ENCODE results near the gene RFC2.
"Not testable (repeated sequence)": the region's sequence is repeated elsewhere in the genome, so short reads cannot be mapped to it uniquely, and the experiment has no call there.

The RFC2 gene

GRCh38 chr7:74216361-74216761, 37.8 kb downstream of the RFC2 start:
- FAIRE-seq = no peak

GRCh38 chr7:74215921-74216320, 38.3 kb downstream of the RFC2 start:
- FAIRE-seq = no peak

- no peak for FAIRE-seq
Measured at GRCh38 chr7:74214816-74215630, 39.2 kb downstream of the RFC2 start.

GRCh38 chr7:74212661-74213060, 41.5 kb downstream of the RFC2 start:
- no peak for FAIRE-seq

GRCh38 chr7:74208241-74208640, 46.0 kb downstream of the RFC2 start:
- not testable (repeated sequence) for FAIRE-seq

GRCh38 chr7:74207586-74207985, 46.6 kb downstream of the RFC2 start:
- no peak for FAIRE-seq

- FAIRE-seq = no peak
Measured at GRCh38 chr7:74206589-74207120, 47.5 kb downstream of the RFC2 start.

DNA sequence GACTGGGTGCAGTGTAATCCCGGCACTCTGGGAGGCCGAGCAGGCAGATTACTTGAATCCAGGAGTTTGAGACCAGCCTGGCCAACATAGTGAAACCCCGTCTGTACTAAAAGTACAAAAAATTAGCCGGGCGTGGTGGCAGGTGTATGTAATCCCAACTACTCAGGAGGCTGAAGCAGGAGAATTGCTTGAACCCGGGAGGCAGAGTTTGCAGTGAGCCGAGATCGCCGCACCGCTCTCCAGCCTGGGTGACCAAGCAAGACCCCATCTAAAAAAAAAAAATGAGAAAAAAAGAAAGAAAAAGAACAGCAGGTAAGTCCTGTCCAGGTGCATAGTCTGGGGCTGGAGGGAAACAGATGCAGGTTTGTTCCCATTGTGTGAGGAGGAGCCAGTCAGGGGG, 48.1 kb downstream of the RFC2 start:
- not testable (repeated sequence) for FAIRE-seq

DNA sequence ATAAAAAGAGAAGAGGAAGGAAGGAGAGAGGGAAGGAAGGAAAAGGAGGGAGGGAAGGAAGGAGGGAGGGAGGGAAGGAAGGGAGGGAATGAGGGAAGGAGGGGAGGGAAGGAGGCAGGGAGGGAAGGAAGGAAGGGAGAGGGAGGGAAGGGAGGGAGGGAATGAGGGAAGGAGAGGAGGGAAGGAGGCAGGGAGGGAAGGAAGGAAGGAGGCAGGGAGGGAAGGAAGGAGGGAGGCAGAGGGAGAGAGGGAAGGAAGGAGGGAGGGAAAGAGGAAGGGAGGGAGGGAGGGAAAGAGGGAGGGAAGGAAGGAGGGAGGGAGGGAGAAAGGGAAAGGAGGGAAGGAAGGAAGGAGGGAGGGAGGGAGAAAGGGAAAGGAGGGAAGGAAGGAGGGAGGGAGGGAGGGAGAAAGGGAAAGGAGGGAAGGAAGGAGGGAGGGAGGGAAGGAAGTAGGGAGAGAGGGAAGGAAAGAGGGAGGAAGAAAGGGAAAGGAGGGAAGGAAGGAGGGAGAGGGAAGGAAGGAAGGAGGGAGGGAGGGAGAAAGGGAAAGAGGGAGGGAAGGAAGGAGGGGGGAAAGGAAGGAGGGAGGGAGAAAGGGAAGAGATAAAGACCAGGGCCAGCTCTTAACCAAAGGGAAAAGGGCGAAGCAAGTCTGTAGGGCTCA, 50.1 kb downstream of the RFC2 start:
- FAIRE-seq = no peak

GRCh38 chr7:74202841-74203556, 51.2 kb downstream of the RFC2 start:
- FAIRE-seq = no peak

GRCh38 chr7:74199551-74200355, 54.4 kb downstream of the RFC2 start:
- no peak for FAIRE-seq

DNA sequence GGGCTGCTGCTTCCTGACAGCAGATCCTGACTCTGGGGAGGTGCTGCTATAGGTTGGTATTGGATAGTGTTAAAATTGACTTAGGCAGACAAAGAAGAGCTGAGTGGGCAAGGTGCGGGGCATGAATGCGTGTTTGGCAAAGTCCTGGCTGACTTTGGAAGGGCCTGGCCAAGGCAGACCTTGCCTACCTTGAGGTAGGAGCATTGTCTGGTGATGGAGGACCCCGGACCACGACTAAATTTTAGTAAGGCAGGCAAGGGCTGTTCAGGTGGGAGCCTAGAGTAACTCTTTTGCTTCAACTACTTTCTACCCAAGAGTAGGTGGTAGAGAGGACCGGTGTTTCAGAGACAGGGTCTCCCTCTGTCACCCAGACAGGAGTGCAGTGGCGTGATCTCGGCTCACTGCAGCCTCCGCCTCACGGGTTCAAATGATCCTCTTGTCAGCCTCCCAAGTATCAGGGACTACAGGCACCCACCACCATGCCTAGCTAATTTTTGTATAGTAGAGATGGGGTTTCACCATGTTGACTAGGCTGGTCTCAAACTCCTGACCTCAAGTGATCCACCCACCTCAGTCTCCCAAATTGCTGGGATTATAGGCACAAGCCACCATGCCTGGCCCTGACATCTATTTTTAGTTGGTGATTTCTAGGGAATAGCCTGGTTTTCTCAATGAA, 56.6 kb downstream of the RFC2 start:
- FAIRE-seq = no peak

- not testable (repeated sequence) for FAIRE-seq
Measured at GRCh38 chr7:74195968-74196654, 58.1 kb downstream of the RFC2 start.

GRCh38 chr7:74195139-74195860, 58.9 kb downstream of the RFC2 start:
- not testable (repeated sequence) for FAIRE-seq

DNA sequence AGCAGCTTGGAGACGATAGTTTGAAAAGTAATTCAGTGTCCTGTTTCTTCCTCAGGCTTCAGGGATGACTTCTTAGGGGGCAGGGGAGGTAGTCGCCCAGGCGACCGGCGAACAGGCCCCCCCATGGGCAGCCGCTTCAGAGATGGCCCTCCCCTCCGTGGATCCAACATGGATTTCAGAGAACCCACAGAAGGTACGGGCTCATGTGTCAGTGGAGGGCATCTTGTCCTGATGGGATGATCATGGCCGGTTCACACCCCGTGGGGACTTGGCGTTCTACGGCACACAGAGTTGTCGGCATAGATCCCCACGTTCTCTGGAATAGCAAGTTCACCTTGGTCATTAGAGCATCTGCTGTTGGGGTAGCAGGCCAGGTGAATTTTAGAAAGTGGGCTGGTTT, 59.5 kb downstream of the RFC2 start:
- FAIRE-seq = no peak

- no peak for FAIRE-seq
Measured at GRCh38 chr7:74193913-74194312, 60.3 kb downstream of the RFC2 start.

- no peak for FAIRE-seq
Measured at GRCh38 chr7:74193054-74193453, 61.1 kb downstream of the RFC2 start.

GRCh38 chr7:74191231-74191630, 63.0 kb downstream of the RFC2 start:
- no peak for FAIRE-seq

- no peak for FAIRE-seq
Measured at GRCh38 chr7:74190259-74190658, 63.9 kb downstream of the RFC2 start.

- no peak for FAIRE-seq
Measured at GRCh38 chr7:74187915-74188675, 66.1 kb downstream of the RFC2 start.
